GM18498 (cell line): Measurements from ENCODE around the gene TMEM72.

Source experiments
- ATAC-seq: cut with Tn5 transposase; IDR thresholded peaks from one replicate; pipeline ENCODE4 v1.9.1; 2021; ENCODE audit warnings: mild to moderate bottlenecking, moderate library complexity; ENCODE audit not compliant: unreplicated experiment

TMEM72 gene

GRCh38 chr10:44932517-44933450 is 21.6 kb downstream of the TMEM72 start:
- peak; percentile 95 for ATAC-seq

GRCh38 chr10:44933451-44934321 is 22.5 kb downstream of the TMEM72 start:
- ATAC-seq, result no peak

- ATAC-seq, result no peak
Measured at GRCh38 chr10:44934416-44935200, 23.5 kb downstream of the TMEM72 start.

GRCh38 chr10:44935201-44935965 is 24.2 kb downstream of the TMEM72 start:
- no peak for ATAC-seq

- ATAC-seq, result no peak
Measured at GRCh38 chr10:44935966-44936295, 24.8 kb downstream of the TMEM72 start.

GRCh38 chr10:44936314-44936975 is 25.3 kb downstream of the TMEM72 start:
- no peak for ATAC-seq

GRCh38 chr10:44937196-44938005 is 26.3 kb downstream of the TMEM72 start:
- ATAC-seq, result no peak

- no peak for ATAC-seq
Measured at GRCh38 chr10:44938956-44939355, 27.8 kb downstream of the TMEM72 start.

- ATAC-seq, result no peak
Measured at GRCh38 chr10:44939691-44940401, 28.7 kb downstream of the TMEM72 start.

- no peak for ATAC-seq
Measured at GRCh38 chr10:44944354-44944753, 33.2 kb downstream of the TMEM72 start.

GRCh38 chr10:44946205-44946604 is 35.1 kb downstream of the TMEM72 start:
- ATAC-seq, result peak; percentile 62

GRCh38 chr10:44947371-44948152 is 36.4 kb downstream of the TMEM72 start:
- peak; percentile 57 for ATAC-seq

- ATAC-seq, result no peak
Measured at GRCh38 chr10:44948642-44949041, 37.5 kb downstream of the TMEM72 start.

- no peak for ATAC-seq
Measured at GRCh38 chr10:44949127-44949802, 38.1 kb downstream of the TMEM72 start.

- ATAC-seq, result no peak
Measured at GRCh38 chr10:44949915-44950314, 38.8 kb downstream of the TMEM72 start.

- no peak for ATAC-seq
Measured at GRCh38 chr10:44950326-44951225, 39.4 kb downstream of the TMEM72 start.
